Neural crest cell (in vitro differentiated cells): ENCODE results near the gene CRISPLD2. TPM values are rescaled to one million over a fixed set of nuclear protein-coding genes. Genes with fewer than 3 reads are reported as not detected.
"Not testable (repeated sequence)": the region's sequence is repeated elsewhere in the genome, so short reads cannot be mapped to it uniquely, and the experiment has no call there.

Experiments
- DNase-seq: peaks from one replicate; pipeline ENCODE4 v3.0.0; 2021; ENCODE audit warnings: low read depth, mixed read lengths, low spot score
- H3K27ac Mint-ChIP-seq: one replicate; pipeline ENCODE4 v1.8.0; 2021; ENCODE audit warnings: mild to moderate bottlenecking, mixed read lengths; ENCODE audit not compliant: unreplicated experiment
- H3K27me3 Mint-ChIP-seq: 2 replicates; pipeline ENCODE4 v1.8.0; 2021; ENCODE audit warnings: low read depth, mild to moderate bottlenecking, mixed read lengths
- H3K36me3 Mint-ChIP-seq: 2 replicates; pipeline ENCODE4 v1.8.0; 2021; ENCODE audit warnings: low read depth, mild to moderate bottlenecking, mixed read lengths
- H3K4me1 Mint-ChIP-seq: 2 replicates; pipeline ENCODE4 v1.8.0; 2021; ENCODE audit warnings: mixed read lengths
- H3K4me3 Mint-ChIP-seq: one replicate; pipeline ENCODE4 v1.8.0; 2021; ENCODE audit warnings: mild to moderate bottlenecking, mixed read lengths
- H3K9me3 Mint-ChIP-seq: 2 replicates; pipeline ENCODE4 v1.8.0; 2021; ENCODE audit warnings: mixed read lengths
- total RNA-seq: library from RNA; stranded (reverse); gene quantifications from 2 replicates; pipeline ENCODE4 v1.2.1, GENCODE V29; 2021
- TF ChIP-seq, protein P1 (sequence below): fragments of 200-600 bp; sonication (generic); conservative IDR thresholded peaks from 2 replicates; pipeline ENCODE4 v1.5.0; 2021; ENCODE audit warnings: antibody characterized with exemption, mild to moderate bottlenecking

CRISPLD2 gene
- total RNA-seq, 1 donor from 2014 or later = 0.61 TPM

DNA sequence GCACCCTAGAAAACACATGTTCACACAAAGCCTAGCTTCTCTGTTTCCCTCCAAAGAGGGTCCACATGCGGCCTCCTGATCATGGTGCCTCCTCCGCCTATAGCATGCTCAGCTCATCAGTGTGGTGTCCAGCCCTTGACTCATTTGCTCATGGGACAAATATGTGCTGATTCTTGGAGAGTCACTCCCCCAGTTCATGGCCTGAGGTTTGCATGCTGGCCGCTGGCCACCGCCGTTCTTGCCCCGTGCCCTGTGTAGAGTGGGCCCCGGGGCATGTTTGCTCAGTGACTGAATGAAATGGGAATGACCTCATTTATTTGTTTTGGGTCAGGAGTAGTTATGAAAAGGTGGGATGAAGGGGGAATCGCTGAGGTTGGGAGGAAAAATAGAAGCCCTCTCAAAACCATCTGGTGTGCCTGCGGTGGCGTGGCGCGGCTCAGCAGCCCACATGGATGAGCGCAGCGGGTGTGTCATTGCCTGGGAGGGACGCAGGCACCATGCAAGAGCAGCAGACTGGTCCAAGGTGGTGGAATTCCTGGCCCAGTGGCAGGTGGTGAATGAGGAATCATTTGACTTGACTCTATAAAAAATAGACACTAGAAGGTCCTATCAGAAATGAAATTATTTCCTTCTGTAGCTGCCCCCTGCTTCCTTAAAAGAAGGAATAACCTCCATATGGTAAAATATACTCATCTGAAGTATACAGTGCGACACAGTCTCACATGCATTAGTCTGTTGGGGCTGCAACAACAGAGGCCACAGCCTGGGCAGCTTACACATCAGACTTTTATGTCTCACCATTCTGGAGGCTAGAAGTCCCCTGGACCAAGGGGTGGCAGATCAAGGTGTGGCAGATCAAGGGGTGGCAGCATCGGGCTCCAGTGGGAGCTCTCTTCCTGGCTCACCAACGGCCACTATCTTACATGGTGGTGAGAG lies 31.7 kb downstream of the CRISPLD2 start:
- DNase-seq = no peak
- Mint-ChIP-seq H3K36me3 (no peaks in the 10 kb centered on the region), H3K27me3 (peaks cover 11% of the 10 kb centered on the region), H3K4me1 (peaks cover 11% of the 10 kb centered on the region), H3K9me3 (no peaks in the 10 kb centered on the region), H3K4me3 (no peak overlapping the region), H3K27ac (no peak overlapping the region)
- TF ChIP-seq, protein P1, sequence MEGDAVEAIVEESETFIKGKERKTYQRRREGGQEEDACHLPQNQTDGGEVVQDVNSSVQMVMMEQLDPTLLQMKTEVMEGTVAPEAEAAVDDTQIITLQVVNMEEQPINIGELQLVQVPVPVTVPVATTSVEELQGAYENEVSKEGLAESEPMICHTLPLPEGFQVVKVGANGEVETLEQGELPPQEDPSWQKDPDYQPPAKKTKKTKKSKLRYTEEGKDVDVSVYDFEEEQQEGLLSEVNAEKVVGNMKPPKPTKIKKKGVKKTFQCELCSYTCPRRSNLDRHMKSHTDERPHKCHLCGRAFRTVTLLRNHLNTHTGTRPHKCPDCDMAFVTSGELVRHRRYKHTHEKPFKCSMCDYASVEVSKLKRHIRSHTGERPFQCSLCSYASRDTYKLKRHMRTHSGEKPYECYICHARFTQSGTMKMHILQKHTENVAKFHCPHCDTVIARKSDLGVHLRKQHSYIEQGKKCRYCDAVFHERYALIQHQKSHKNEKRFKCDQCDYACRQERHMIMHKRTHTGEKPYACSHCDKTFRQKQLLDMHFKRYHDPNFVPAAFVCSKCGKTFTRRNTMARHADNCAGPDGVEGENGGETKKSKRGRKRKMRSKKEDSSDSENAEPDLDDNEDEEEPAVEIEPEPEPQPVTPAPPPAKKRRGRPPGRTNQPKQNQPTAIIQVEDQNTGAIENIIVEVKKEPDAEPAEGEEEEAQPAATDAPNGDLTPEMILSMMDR = no peak

DNA sequence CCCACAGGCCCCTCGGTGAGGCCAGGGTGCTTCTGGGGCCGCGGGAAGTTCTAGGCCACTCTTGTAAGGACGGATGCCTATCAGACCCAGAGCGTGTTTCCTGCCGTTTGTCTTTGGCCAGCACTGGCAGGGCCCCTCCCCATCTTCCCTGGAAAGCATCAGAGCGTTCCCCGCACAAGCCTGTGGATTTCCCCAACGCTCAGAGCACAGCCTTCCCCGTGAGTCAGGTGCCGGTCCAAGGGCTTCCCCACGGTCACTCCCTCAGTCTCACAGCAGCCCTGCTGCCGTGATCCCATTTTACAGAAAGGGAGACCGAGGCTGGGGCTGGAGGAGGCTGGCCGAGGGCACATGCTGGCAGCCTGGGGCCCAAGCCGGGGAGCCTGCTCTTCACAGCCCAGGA lies 33.7 kb downstream of the CRISPLD2 start:
- Mint-ChIP-seq H3K9me3 (peaks cover 2% of the 10 kb centered on the region), H3K36me3 (no peaks in the 10 kb centered on the region), H3K4me1 (no peaks in the 10 kb centered on the region), H3K27me3 (no peaks in the 10 kb centered on the region), H3K4me3 (no peak overlapping the region), H3K27ac (no peak overlapping the region)
- no peak for DNase-seq
- TF ChIP-seq, protein P1 = no peak

DNA sequence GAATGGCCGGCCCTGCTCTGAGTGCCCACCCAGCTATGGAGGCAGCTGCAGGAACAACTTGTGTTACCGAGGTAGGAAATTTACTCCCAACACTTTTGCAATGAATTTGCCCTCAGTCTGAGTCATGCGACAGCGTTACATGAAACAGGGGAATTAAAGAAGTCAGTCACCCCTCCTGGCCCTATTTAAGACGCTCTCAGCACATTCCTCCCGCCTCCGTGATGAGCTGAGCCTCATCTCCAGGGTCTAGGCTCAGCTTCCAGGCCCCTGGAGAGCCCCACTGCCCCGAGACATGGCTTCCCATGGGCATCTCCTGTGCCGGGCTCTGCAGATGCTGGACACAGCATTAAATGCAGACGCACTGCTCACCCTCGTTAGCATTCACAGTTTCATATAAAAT lies 35.0 kb downstream of the CRISPLD2 start:
- H3K9me3 Mint-ChIP-seq = peaks cover 5% of the 10 kb centered on the region
- no peak for DNase-seq
- H3K27me3 Mint-ChIP-seq = no peaks in the 10 kb centered on the region
- TF ChIP-seq, protein P1 = no peak
- no peaks in the 10 kb centered on the region for H3K4me1 Mint-ChIP-seq
- no peak overlapping the region for H3K27ac Mint-ChIP-seq
- H3K4me3 Mint-ChIP-seq = no peak overlapping the region
- H3K36me3 Mint-ChIP-seq = no peaks in the 10 kb centered on the region

DNA sequence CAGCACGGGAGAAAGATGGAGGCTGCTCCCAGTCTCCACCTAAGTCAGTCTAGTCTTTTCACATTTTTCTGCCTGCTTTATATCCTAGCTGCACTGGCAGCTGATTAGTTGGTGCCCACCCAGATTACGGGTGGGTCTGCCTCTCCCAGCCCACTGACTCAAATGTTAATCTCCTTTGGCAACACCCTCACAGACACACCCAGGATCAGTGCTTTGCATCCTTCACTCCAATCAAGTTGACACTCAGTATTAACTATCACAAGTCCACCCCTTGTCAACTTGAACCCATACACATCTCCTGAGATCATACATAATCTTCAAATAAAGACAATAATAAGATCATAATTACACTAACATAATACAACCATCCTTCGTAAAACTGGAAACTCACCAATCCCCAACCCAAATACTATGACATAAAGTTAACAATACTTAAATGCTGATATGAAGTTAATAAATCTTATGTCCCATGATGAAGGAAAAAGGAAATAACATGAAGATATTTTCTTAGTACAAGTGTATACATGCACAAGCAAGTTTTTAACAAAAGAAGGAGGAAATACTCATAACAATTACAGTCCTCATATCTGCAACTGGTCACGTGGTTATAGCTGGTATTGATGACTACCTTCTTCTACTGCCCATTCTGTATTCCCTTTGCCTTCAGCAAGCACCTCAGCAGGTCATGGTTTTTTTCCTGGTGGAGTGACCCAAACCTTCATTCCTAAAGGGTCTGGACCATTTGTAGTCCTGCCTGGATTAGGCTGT lies 35.8 kb downstream of the CRISPLD2 start:
- H3K4me3 Mint-ChIP-seq, H3K27me3 Mint-ChIP-seq, DNase-seq, H3K27ac Mint-ChIP-seq, H3K36me3 Mint-ChIP-seq, H3K4me1 Mint-ChIP-seq: not testable (repeated sequence)
- peaks cover 11% of the 10 kb centered on the region for H3K9me3 Mint-ChIP-seq

DNA sequence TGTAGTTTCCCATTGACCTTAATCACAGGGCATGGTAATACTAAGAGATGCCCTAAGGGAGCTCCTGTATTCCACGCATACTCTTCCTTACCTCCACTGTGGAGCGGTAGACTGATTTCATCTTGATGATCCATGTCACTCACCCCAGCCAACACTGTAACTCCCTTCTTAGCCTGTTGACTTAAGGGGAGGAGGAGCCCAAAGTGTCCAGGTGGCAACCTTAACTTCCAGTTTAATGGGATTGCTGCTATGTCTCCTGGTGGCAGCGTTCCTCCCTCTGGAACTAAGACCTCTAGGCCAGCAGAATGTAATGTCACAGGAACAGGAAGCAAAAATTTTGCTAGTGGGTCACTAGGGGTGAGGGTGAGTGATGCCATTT lies 36.4 kb downstream of the CRISPLD2 start:
- H3K27me3 Mint-ChIP-seq, H3K4me1 Mint-ChIP-seq, H3K36me3 Mint-ChIP-seq, H3K4me3 Mint-ChIP-seq, H3K27ac Mint-ChIP-seq, DNase-seq: not testable (repeated sequence)
- peaks cover 11% of the 10 kb centered on the region for H3K9me3 Mint-ChIP-seq

DNA sequence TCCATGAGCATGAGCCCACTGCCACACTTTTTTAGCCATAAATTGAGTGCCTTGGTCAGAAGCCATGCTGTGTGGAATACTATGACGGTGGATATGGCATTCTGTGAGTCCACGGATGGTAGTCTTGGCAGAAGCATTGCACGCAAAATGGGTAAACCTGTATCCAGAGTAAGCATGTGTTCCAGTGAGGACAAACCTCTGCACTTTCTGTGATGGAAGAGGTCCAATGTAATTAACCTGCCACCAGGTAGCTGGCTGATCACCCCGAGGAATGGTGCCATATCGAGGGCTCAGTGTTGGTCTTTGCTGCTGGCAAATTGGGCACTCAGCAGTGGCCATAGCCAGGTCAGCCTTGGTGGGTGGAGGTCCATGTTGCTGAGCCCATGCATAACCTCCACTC lies 37.0 kb downstream of the CRISPLD2 start:
- not testable (repeated sequence) for H3K4me1 Mint-ChIP-seq, DNase-seq, H3K27me3 Mint-ChIP-seq, H3K4me3 Mint-ChIP-seq, H3K36me3 Mint-ChIP-seq, H3K27ac Mint-ChIP-seq
- peaks cover 14% of the 10 kb centered on the region for H3K9me3 Mint-ChIP-seq

DNA sequence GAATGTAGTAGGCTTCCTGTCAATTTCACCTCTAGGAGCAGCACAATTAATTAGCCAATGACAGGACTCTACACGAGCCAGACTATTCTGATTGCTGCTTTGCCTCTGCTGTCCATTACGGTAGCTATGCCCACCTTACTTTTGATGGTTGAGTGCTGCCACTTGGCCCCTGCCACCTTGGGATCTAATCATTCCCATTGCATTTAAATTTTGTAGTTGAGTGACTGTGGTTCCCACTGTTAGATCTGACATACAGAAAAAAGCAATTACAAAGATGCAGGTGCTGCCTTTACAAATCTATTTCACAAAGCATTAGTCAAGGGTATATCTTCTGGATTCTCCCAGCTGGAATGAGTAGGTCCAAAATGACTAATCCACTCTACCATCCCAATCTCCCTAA lies 39.9 kb downstream of the CRISPLD2 start:
- Mint-ChIP-seq H3K4me3 (no peak overlapping the region), H3K36me3 (peaks cover 10% of the 10 kb centered on the region), H3K4me1 (peaks cover 8% of the 10 kb centered on the region), H3K27me3 (no peaks in the 10 kb centered on the region), H3K27ac (no peak overlapping the region), H3K9me3 (peaks cover 14% of the 10 kb centered on the region)
- no peak for DNase-seq
- TF ChIP-seq, protein P1 = no peak
